ENCODE data around the gene TBX1. TPM values are rescaled to one million over a fixed set of nuclear protein-coding genes. Genes with fewer than 3 reads are reported as not detected.

TBX1 gene
- total and polyA plus RNA-seq, 10 of the 15 experiments (the other 5 are each of a cell fraction or from before 2014, with no cell fraction given), result not detected

DNA sequence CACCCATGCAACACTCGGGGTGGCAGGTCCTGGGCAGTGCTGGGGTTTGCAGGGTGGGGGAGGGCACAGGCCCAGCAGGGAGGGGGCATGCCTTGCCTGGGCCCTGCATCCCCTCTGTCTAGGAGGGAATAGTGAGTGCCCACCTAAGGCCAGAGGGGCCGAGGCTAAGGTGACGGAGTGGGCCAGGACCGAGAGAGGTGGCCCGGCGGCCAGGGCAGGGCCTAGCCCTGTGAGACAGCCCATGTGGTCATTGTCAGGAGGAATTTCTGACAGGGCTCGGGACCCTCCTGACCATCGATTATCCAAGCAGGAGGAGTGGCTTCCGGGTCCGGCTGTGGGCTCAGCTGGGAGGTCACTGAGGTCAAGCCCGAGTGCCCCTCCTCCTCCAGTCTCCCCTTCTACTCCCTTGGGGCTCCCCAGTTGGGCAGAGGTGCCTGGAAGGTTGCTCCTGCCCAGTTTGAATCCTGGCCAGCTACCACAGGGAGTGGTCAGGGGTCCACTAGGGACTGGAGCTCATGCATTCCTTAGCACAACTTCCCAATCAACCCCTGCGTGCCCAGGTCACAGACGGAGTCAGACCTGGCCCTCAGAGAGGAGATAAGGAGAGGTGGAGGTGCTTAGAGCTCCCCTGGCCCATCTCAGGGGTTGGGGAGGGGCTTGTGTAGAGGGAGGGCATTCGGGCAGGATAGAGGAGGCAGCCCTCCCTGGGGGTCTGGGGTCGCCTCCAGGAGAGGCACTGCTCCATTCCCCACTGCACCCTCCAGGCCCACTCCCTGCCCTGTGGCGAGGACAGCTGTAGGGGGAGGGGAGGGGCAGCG is 22.5 kb upstream of the TBX1 start:
- intact Hi-C loops (cut with micrococcal nuclease; ENCODE audit: unreplicated experiment), result no loop called here
- POLR2A ChIA-PET, result interaction anchor here (0.6 kb wide), 1 partner anchor 60 kb away, joined by 4 read pairs; no protein-coding TSS in a partner anchor
- Histone ChIP-seq H3K79me2 (ENCODE audit: control insufficient read depth, insufficient read depth, low read length) (no peaks in the 10 kb centered on the region), H3K4me3 (no peak overlapping the region), H4K20me1 (ENCODE audit: control insufficient read depth, insufficient read depth) (no peaks in the 10 kb centered on the region; the same call in 1 of the 2 replicates), H3K4me2 (ENCODE audit: control insufficient read depth, insufficient read depth) (no peak overlapping the region), H3K9me3 (replicated peaks; ENCODE audit: control insufficient read depth, insufficient read depth, low read length) (no peaks in the 10 kb centered on the region), H3K36me3 (ENCODE audit: control insufficient read depth in 2 of 2, insufficient read depth in 2 of 2, low read length in 1 of 2) (no peaks in the 10 kb centered on the region), H3K4me1 (ENCODE audit: control insufficient read depth, insufficient read depth, low read length) (no peaks in the 10 kb centered on the region), H2AFZ (ENCODE audit: control insufficient read depth, low read depth, low read length) (no peak overlapping the region), H3K9ac (ENCODE audit: control insufficient read depth, insufficient read depth, low read length) (no peak overlapping the region), H3K27ac (ENCODE audit: control insufficient read depth, insufficient read depth) (no peak overlapping the region), H3K27me3 (replicated peaks in 1 of 2; ENCODE audit: control insufficient read depth in 2 of 2, insufficient read depth in 2 of 2, low read length in 1 of 2) (no peaks in the 10 kb centered on the region)
- SMC1A ChIA-PET (ENCODE audit: uncharacterized antibody, unreplicated experiment), result no interaction called here
- 27% methylated on average over 16 of the region's 17 CpGs for WGBS (ENCODE audit: insufficient coverage, insufficient replicate concordance, low lambda C conversion rate, missing lambda C conversion rate)
- in situ Hi-C loops (cut with MboI), result no loop called here
- DNase-seq (ENCODE audit: low read depth, low spot score) (no peak), FAIRE-seq (no peak), ATAC-seq (no peak)
- no TSS peak for BruUV-seq (replicated peaks)
- RAD21 ChIA-PET (ENCODE audit: unreplicated experiment), result no interaction called here
- CTCF ChIA-PET, result interaction anchor here (1.4 kb wide), 1 partner anchor 8 kb away, joined by 3 read pairs; no protein-coding TSS in a partner anchor
- TF ChIP-seq POLR2A (IDR thresholded peaks at IDR 0.05; ENCODE audit: low read depth, low read length) (no peak), RUNX3 (IDR thresholded peaks at IDR 0.05; ENCODE audit: low read length) (no peak), TARDBP (IDR thresholded peaks at IDR 0.05; ENCODE audit: borderline replicate concordance) (no peak), MYC (IDR thresholded peaks at IDR 0.05; ENCODE audit: insufficient read depth, insufficient read length, insufficient replicate concordance, low read length, severe bottlenecking) (no peak), HCFC1 (IDR thresholded peaks at IDR 0.05; ENCODE audit: low read length) (no peak), CHD2 (IDR thresholded peaks at IDR 0.05; ENCODE audit: borderline replicate concordance, low read depth, low read length) (no peak), SMARCA5 (IDR thresholded peaks at IDR 0.05) (no peak), BRCA1 (IDR thresholded peaks at IDR 0.05; ENCODE audit: low read depth, low read length) (no peak), RELA (IDR thresholded peaks at IDR 0.05; ENCODE audit: borderline replicate concordance, partially characterized antibody) (no peak), MEF2A (IDR thresholded peaks at IDR 0.05; ENCODE audit: insufficient read depth, low read depth, low read length) (no peak), RCOR1 (conservative IDR thresholded peaks at IDR 0.05; ENCODE audit: low read depth, low read length) (no peak)
- TF ChIP-seq, protein P1, sequence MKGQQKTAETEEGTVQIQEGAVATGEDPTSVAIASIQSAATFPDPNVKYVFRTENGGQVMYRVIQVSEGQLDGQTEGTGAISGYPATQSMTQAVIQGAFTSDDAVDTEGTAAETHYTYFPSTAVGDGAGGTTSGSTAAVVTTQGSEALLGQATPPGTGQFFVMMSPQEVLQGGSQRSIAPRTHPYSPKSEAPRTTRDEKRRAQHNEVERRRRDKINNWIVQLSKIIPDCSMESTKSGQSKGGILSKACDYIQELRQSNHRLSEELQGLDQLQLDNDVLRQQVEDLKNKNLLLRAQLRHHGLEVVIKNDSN (IDR thresholded peaks at IDR 0.05; ENCODE audit: borderline replicate concordance, extremely low read length, insufficient read depth, low read depth, low read length), result no peak
- TF ChIP-seq, protein P2, sequence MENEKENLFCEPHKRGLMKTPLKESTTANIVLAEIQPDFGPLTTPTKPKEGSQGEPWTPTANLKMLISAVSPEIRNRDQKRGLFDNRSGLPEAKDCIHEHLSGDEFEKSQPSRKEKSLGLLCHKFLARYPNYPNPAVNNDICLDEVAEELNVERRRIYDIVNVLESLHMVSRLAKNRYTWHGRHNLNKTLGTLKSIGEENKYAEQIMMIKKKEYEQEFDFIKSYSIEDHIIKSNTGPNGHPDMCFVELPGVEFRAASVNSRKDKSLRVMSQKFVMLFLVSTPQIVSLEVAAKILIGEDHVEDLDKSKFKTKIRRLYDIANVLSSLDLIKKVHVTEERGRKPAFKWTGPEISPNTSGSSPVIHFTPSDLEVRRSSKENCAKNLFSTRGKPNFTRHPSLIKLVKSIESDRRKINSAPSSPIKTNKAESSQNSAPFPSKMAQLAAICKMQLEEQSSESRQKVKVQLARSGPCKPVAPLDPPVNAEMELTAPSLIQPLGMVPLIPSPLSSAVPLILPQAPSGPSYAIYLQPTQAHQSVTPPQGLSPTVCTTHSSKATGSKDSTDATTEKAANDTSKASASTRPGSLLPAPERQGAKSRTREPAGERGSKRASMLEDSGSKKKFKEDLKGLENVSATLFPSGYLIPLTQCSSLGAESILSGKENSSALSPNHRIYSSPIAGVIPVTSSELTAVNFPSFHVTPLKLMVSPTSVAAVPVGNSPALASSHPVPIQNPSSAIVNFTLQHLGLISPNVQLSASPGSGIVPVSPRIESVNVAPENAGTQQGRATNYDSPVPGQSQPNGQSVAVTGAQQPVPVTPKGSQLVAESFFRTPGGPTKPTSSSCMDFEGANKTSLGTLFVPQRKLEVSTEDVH (IDR thresholded peaks at IDR 0.05; ENCODE audit: low read depth, partially characterized antibody), result no peak
- TF ChIP-seq, protein P3, sequence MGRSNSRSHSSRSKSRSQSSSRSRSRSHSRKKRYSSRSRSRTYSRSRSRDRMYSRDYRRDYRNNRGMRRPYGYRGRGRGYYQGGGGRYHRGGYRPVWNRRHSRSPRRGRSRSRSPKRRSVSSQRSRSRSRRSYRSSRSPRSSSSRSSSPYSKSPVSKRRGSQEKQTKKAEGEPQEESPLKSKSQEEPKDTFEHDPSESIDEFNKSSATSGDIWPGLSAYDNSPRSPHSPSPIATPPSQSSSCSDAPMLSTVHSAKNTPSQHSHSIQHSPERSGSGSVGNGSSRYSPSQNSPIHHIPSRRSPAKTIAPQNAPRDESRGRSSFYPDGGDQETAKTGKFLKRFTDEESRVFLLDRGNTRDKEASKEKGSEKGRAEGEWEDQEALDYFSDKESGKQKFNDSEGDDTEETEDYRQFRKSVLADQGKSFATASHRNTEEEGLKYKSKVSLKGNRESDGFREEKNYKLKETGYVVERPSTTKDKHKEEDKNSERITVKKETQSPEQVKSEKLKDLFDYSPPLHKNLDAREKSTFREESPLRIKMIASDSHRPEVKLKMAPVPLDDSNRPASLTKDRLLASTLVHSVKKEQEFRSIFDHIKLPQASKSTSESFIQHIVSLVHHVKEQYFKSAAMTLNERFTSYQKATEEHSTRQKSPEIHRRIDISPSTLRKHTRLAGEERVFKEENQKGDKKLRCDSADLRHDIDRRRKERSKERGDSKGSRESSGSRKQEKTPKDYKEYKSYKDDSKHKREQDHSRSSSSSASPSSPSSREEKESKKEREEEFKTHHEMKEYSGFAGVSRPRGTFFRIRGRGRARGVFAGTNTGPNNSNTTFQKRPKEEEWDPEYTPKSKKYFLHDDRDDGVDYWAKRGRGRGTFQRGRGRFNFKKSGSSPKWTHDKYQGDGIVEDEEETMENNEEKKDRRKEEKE (IDR thresholded peaks at IDR 0.05), result no peak
- TF ChIP-seq, protein P4, sequence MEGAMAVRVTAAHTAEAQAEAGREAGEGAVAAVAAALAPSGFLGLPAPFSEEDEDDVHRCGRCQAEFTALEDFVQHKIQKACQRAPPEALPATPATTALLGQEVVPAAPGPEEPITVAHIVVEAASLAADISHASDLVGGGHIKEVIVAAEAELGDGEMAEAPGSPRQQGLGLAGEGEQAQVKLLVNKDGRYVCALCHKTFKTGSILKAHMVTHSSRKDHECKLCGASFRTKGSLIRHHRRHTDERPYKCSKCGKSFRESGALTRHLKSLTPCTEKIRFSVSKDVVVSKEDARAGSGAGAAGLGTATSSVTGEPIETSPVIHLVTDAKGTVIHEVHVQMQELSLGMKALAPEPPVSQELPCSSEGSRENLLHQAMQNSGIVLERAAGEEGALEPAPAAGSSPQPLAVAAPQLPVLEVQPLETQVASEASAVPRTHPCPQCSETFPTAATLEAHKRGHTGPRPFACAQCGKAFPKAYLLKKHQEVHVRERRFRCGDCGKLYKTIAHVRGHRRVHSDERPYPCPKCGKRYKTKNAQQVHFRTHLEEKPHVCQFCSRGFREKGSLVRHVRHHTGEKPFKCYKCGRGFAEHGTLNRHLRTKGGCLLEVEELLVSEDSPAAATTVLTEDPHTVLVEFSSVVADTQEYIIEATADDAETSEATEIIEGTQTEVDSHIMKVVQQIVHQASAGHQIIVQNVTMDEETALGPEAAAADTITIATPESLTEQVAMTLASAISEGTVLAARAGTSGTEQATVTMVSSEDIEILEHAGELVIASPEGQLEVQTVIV (IDR thresholded peaks at IDR 0.05; ENCODE audit: borderline replicate concordance, partially characterized antibody), result no peak
